Pancreas (tissue), 10 donors: Measurements from ENCODE around the gene PGK2. TPM values are rescaled to one million over a fixed set of nuclear protein-coding genes. Genes with fewer than 3 reads are reported as not detected.
"Not testable (repeated sequence)": the region's sequence is repeated elsewhere in the genome, so short reads cannot be mapped to it uniquely, and the experiment has no call there.

Source experiments
- ATAC-seq, 4 donors: fragments of 200-7000 bp; cut with Tn5 transposase; one replicate each; pipeline versions ENCODE4 v1.8.0 to v1.9.1; 2020; ENCODE audit warnings: mild to moderate bottlenecking in 4 of 4, moderate library complexity in 4 of 4
- DNase-seq, 6 donors: peaks; one replicate each; pipeline ENCODE4 v3.0.0-alpha.2; 2020
- FAIRE-seq: peaks from 2 replicates; lab custom pipeline; 2012; peaks lifted over from hg19 to GRCh38; lab: Jason Lieb, UNC
- H3K27ac ChIP-seq, 4 donors: fragments of 200-600 bp; sonication (generic); 1 replicate in 3 of 4; 2 replicates in 1 of 4; pipeline versions ENCODE4 v1.5.0 to v1.8.0; 2020
- H3K27me3 ChIP-seq, 4 donors: fragments of 200-600 bp; one replicate each; pipeline ENCODE4 v1.8.0; 2021
- H3K36me3 ChIP-seq, 3 donors: fragments of 200-600 bp; sonication (generic) in 1 of 3; one replicate each; pipeline versions ENCODE4 v1.5.0 to v1.8.0; 2020 to 2021
- H3K4me1 ChIP-seq, 3 donors: fragments of 200-600 bp; one replicate each; pipeline ENCODE4 v1.8.0; 2021
- H3K4me3 ChIP-seq, 4 donors: fragments of 200-600 bp; sonication (generic) in 2 of 4; one replicate each; pipeline versions ENCODE4 v1.5.0 to v1.8.0; 2020 to 2021
- H3K9me3 ChIP-seq, 4 donors: fragments of 200-600 bp; one replicate each; pipeline ENCODE4 v1.8.0; 2021
- WGBS, 2 donors: extraction: QIAGEN DNeasy Blood & Tissue Kit; methylation state at CpG; one replicate each; pipeline ENCODE4 v1.1.7; 2013; 5-methylcytosine and 5-hydroxymethylcytosine counted together
- intact Hi-C, 3 donors: fragments of 100-400 bp; cut with DNase I; formaldehyde crosslinking; loops; one replicate each; pipeline versions ENCODE4 v1.11.1 to v1.14.2; 2022
- polyA plus RNA-seq, 2 donors: library from polyadenylated mRNA; stranded (reverse); fragments of 200-250 nt; gene quantifications; one replicate each; pipeline ENCODE4 v1.2.3, GENCODE V29; 2013
- total RNA-seq, 6 donors: library from RNA; stranded (reverse); fragmentation: NEBNext Ultra II Directional in 4 of 6; extraction: Animal tissue kit (Norgen Biotek cat#: 25700) in 4 of 6; gene quantifications; one replicate each; pipeline versions ENCODE4 v1.2.1 to v1.2.4, GENCODE V29; 2021 to 2023
- TF ChIP-seq, protein P1 (sequence below), 4 donors: fragments of 200-600 bp; sonication (generic) in 3 of 4; IDR thresholded peaks; one replicate each; pipeline versions ENCODE4 v1.5.0 to v1.8.0; 2021; ENCODE audit warnings: antibody characterized with exemption in 4 of 4
- donor health status: healthy with polysubstance abuse.
- donor health status: DM: no; HTN: no; CAD: no; lungs with moderate emphysema.
- donor health status: DM: no; HTN: no; CAD: no.
- donor health status: control.
- donor health status: control.
- donor health status: Bipolar disorder and iron deficiency.
- donor health status: DM: yes; HTN: yes; CAD: no.
- donor health status: DM: no; HTN: no; CAD: no.
- donor health status: DM: no; HTN: no; CAD: no.
- donor health status: DM: yes; HTN: yes; CAD: no.

PGK2 gene
- total and polyA plus RNA-seq, 8 donors, result not detected

DNA sequence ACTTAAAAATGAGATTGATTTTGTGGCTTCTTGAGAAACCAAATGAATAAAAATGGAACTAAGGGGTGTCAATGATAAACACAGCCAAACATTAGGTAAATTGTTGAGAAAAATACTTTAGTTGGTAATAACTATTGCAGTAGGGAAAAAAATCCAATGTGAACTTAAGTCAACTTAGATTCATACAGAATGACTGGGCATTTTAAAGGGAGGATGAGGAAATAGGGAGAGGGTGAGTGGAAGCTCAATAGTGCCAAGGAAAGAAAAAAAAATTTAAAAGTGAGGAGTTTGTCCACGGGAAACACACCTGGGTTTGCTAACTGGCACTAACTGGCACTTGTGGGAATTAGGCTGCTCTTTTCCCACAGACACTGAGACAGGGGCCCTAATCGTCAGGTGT, 26.2 kb upstream of the PGK2 start:
- H3K27me3 ChIP-seq, result no peaks in the 10 kb centered on the region
- FAIRE-seq (no peak), ATAC-seq (peak in 2 of 4 donors; percentile 41 to 47), DNase-seq (no peak)
- H3K36me3 ChIP-seq, result no peaks in the 10 kb centered on the region
- intact Hi-C loops, result no loop called here
- TF ChIP-seq, protein P1, sequence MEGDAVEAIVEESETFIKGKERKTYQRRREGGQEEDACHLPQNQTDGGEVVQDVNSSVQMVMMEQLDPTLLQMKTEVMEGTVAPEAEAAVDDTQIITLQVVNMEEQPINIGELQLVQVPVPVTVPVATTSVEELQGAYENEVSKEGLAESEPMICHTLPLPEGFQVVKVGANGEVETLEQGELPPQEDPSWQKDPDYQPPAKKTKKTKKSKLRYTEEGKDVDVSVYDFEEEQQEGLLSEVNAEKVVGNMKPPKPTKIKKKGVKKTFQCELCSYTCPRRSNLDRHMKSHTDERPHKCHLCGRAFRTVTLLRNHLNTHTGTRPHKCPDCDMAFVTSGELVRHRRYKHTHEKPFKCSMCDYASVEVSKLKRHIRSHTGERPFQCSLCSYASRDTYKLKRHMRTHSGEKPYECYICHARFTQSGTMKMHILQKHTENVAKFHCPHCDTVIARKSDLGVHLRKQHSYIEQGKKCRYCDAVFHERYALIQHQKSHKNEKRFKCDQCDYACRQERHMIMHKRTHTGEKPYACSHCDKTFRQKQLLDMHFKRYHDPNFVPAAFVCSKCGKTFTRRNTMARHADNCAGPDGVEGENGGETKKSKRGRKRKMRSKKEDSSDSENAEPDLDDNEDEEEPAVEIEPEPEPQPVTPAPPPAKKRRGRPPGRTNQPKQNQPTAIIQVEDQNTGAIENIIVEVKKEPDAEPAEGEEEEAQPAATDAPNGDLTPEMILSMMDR (IDR thresholded peaks at IDR 0.05), result no peak
- peaks cover 0 to 8% (median 6%) of the 10 kb centered on the region in 3 donors for H3K4me1 ChIP-seq
- no peak overlapping the region for H3K27ac ChIP-seq
- WGBS, 2 donors, result 28 to 29% methylated on average over 2 of the region's 2 CpGs
- H3K4me3 ChIP-seq, result no peak overlapping the region
- H3K9me3 ChIP-seq, result no peaks in the 10 kb centered on the region

DNA sequence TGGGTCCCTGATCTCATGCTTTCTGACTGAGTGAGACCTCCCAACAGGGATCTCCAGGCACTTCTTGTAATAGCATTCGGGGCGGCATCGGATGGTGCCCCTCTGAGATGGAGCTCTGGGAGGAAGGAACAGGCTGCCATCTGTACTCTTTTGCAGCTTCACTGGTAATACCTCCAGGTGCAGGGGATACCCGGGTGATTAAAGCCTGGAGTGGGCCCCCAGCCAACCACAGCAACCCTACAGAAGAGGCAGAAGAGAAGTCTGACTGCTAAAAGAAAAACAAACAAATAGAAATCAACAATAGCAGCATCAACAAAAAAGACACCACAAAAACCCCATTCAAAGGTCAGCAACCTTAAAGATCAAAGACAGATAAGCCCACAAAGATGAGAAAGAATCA, 19.1 kb upstream of the PGK2 start:
- Histone ChIP-seq H3K27me3 (no peaks in the 10 kb centered on the region), H3K27ac (no peak overlapping the region), H3K4me1 (no peaks in the 10 kb centered on the region), H3K9me3 (no peaks in the 10 kb centered on the region), H3K36me3 (no peaks in the 10 kb centered on the region), H3K4me3 (no peak overlapping the region)
- TF ChIP-seq, protein P1 (IDR thresholded peaks at IDR 0.05), result no peak
- intact Hi-C loops, result no loop called here
- ATAC-seq (no peak), FAIRE-seq (no peak), DNase-seq (no peak)
- 80 to 84% methylated on average over 4 of the region's 4 CpGs for WGBS, 2 donors

DNA sequence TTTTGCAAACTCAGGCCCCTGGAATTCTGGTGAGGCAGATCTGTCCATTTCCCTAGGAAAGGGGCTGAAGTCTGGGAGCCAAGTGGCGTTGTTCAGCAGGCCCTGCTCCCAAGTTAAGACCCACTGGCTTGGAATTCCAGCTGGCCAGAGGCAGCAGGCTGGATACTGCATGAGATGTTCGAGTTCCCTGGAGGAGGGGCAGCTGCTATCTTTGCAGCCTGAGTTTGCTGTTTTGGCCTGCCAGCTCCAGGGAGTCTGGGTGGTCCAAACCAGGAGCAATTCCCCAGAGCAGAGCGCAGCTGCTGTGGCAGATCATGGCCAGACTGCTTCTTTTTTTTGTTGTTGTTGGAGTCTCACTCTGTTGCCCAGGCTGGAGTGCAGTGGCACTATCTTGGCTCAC, 18.2 kb upstream of the PGK2 start:
- FAIRE-seq (no peak), ATAC-seq (no peak), DNase-seq (peak in 1 of 6 donors; percentile 24)
- H3K27ac ChIP-seq, result no peak overlapping the region
- no peaks in the 10 kb centered on the region for H3K4me1 ChIP-seq
- intact Hi-C loops, result no loop called here
- H3K27me3 ChIP-seq, result no peaks in the 10 kb centered on the region
- H3K9me3 ChIP-seq, result no peaks in the 10 kb centered on the region
- 74 to 80% methylated on average over 3 of the region's 3 CpGs for WGBS, 2 donors
- no peaks in the 10 kb centered on the region for H3K36me3 ChIP-seq
- no peak overlapping the region for H3K4me3 ChIP-seq
- TF ChIP-seq, protein P1 (IDR thresholded peaks at IDR 0.05), result no peak

DNA sequence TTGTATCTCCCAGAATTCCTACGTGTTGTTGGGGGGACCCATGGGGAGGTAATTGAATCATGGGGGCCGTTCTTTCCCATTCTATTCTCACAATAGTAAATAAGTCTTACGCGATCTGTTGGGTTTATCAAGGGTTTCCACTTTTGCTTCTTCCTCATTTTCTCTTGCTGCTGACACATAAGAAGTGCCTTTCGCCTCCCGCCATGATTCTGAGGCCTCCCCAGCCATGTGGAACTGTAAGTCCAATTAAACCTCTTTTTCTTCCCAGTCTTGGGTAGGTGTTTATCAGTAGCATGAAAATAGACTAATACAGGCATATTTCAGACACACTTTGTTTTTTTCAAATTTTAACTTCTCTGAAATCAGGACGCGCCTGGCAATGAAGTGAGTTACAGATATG, 14.4 kb upstream of the PGK2 start:
- no peak overlapping the region for H3K27ac ChIP-seq
- TF ChIP-seq, protein P1 (IDR thresholded peaks at IDR 0.05), result no peak
- ATAC-seq (no peak), FAIRE-seq (no peak), DNase-seq (no peak)
- WGBS, 2 donors, result 91 to 93% methylated on average over 8 of the region's 8 CpGs
- no peak overlapping the region for H3K4me3 ChIP-seq
- intact Hi-C loops, result no loop called here
- H3K27me3 ChIP-seq, result no peaks in the 10 kb centered on the region
- no peaks in the 10 kb centered on the region for H3K36me3 ChIP-seq
- H3K4me1 ChIP-seq, result no peaks in the 10 kb centered on the region
- no peaks in the 10 kb centered on the region for H3K9me3 ChIP-seq

GRCh38 chr6:49799090-49799489, 12.0 kb upstream of the PGK2 start:
- TF ChIP-seq, protein P1 (IDR thresholded peaks at IDR 0.05), result no peak
- FAIRE-seq (no peak), ATAC-seq (no peak), DNase-seq (no peak)
- H3K4me1 ChIP-seq, result no peaks in the 10 kb centered on the region
- intact Hi-C loops, result no loop called here
- 90 to 97% methylated on average over 1 of the region's 1 CpG for WGBS, 2 donors
- no peak overlapping the region for H3K4me3 ChIP-seq
- H3K9me3 ChIP-seq, result no peaks in the 10 kb centered on the region
- H3K27ac ChIP-seq, result no peak overlapping the region
- H3K27me3 ChIP-seq, result no peaks in the 10 kb centered on the region
- H3K36me3 ChIP-seq, result no peaks in the 10 kb centered on the region

DNA sequence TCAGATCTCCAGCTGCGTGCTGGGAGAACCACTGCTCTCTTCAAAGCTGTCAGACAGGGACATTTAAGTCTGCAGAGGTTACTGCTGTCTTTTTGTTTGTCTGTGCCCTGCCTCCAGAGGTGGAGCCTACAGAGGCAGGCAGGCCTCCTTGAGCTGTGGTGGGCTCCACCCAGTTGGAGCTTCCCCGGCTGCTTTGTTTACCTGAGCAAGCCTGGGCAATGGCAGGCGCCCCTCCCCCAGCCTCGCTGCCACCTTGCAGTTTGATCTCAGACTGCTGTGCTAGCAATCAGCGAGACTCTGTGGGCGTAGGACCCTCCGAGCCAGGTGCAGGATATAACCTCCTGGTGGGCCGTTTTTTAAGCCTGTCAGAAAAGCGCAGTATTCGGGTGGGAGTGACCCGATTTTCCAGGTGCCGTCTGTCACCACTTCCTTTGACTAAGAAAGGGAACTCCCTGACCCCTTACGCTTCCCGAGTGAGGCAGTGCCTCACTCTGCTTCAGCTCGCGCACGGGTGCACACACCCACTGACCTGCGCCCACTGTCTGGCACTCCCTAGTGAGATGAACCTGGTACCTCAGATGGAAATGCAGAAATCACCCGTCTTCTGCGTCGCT, 9.9 kb upstream of the PGK2 start:
- H3K4me1 ChIP-seq, H3K27ac ChIP-seq, H3K4me3 ChIP-seq, intact Hi-C loops, H3K36me3 ChIP-seq, H3K27me3 ChIP-seq, FAIRE-seq, ATAC-seq, DNase-seq, H3K9me3 ChIP-seq: not testable (repeated sequence)
- 80 to 86% methylated on average over 18 to 21 of the region's 21 CpGs for WGBS, 2 donors
